Mesodermal cell (in vitro differentiated cells): ENCODE results near the gene ERP29. TPM values are rescaled to one million over a fixed set of nuclear protein-coding genes. Genes with fewer than 3 reads are reported as not detected.
A peak's percentile ranks its signal among the peaks of the same experiment; 100 is the strongest.

ENCODE experiments used
- H3K27ac ChIP-seq: 2 replicates; pipeline ENCODE4 v1.7.0; 2013; ENCODE audit warnings: mild to moderate bottlenecking, low read depth, low read length, moderate library complexity; ENCODE audit not compliant: severe bottlenecking
- H3K36me3 ChIP-seq: 2 replicates; pipeline ENCODE4 v1.7.1; 2013; ENCODE audit warnings: mild to moderate bottlenecking, low read length, moderate library complexity; ENCODE audit not compliant: control insufficient read depth, insufficient read depth
- H3K4me1 ChIP-seq: one replicate; pipeline ENCODE4 v1.7.1; 2013; ENCODE audit warnings: mild to moderate bottlenecking, low read length; ENCODE audit not compliant: insufficient read depth, control insufficient read depth, poor library complexity, severe bottlenecking
- H3K4me3 ChIP-seq: 2 replicates; pipeline ENCODE4 v1.7.0; 2013; ENCODE audit warnings: low read length, control low read depth, mild to moderate bottlenecking; ENCODE audit not compliant: insufficient read depth, poor library complexity, severe bottlenecking; ENCODE audit errors: extremely low read depth
- H3K9me3 ChIP-seq: 2 replicates; pipeline ENCODE4 v1.7.1; 2013; ENCODE audit warnings: mild to moderate bottlenecking, low read length, moderate library complexity; ENCODE audit not compliant: control insufficient read depth
- WGBS, 2 experiments: methylation state at CpG; one replicate each; pipeline ENCODE4 v1.1.5; 2013; ENCODE audit warnings: missing lambda C conversion rate in 2 of 2; ENCODE audit not compliant: insufficient coverage in 2 of 2; 5-methylcytosine and 5-hydroxymethylcytosine counted together
- polyA plus RNA-seq, 2 experiments: library from polyadenylated mRNA; stranded (reverse); fragments of 50-300 nt; gene quantifications; one replicate each; pipeline ENCODE4 v1.2.3, GENCODE V29; 2013

ERP29 gene
- 129 TPM for polyA plus RNA-seq (2013, experiment 1 of 2)
- 126 TPM for polyA plus RNA-seq (2013, experiment 2 of 2)

DNA sequence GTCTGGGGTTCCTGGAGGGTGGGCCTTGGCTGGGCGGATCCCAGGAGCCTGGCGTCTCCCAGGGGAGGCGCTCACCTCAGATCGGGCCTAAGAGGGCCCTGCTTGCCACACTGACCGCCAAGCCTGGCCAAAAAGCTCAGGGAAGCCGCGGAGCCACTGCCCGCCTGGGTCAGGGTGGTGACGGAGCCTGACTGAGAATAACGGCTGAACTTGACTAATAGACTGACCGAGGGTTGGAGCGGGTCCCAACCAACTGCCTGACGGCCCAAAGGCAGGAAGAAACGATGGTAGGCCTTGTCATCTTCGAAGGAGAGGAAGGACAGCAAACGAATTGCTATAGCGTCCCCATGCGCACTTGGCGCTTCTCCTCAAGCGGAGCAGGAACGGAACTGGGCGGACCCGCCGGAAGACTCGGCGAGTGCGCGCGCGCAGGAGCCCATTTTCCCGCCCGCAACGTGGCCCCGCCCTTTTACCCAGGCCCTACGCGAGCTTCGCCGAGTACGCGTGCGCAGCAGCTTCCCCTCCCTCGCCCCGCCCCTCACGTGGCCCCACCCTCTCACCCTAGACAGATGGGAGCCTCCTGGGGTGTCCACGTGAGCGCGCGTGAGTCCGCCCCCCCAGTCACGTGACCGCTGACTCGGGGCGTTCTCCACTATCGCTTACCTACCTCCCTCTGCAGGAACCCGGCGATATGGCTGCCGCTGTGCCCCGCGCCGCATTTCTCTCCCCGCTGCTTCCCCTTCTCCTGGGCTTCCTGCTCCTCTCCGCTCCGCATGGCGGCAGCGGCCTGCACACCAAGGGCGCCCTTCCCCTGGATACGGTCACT is at the start of gene ERP29, which contains the start of gene TMEM116:
Gene ERP29, plus strand, starts transcription at position 652 of the 826 bp plus-strand sequence. Its CDS starts 40 bp downstream, at position 692.
Gene TMEM116, minus strand, starts transcription at position 391 of the 826 bp plus-strand sequence. CDS start 7,895 bp downstream, outside the sequence.
- Histone ChIP-seq H3K27ac (peak within 1 kb of the TSS; percentile 94), H3K4me1 (peaks cover 2% of the 10 kb centered on the region), H3K9me3 (no peaks in the 10 kb centered on the region), H3K36me3 (peaks cover 38% of the 10 kb centered on the region), H3K4me3 (peak within 1 kb of the TSS; percentile 95)
- WGBS, 2 experiments, result 0% methylated on average over 63 to 64 of the region's 67 CpGs

DNA sequence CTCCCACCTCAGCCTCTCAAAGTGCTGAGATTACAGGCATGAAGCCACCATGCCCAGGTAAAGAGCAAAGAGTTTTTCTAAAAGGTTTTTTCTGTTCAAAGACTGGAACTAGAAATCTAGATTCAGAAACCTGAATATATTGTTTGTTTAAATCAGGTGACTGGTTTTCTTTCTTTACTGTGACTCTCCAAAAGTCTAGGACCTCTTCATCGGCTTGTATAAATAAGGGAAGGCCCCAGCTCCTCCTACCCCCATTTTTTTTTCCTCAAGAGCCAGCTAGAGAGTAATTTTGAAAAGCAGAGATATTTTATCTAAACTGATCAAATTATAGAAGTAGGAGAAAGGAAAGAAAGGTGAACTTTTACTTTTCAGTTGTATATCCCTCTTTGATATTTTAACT is 48.3 kb upstream of the ERP29 start:
- no CpG with 5 or more reads among the region's 1 CpG for WGBS, 2 experiments
- H3K9me3 ChIP-seq, result no peaks in the 10 kb centered on the region
- H3K36me3 ChIP-seq, result no peaks in the 10 kb centered on the region
- no peak overlapping the region for H3K4me3 ChIP-seq
- H3K4me1 ChIP-seq, result no peaks in the 10 kb centered on the region
- H3K27ac ChIP-seq, result no peak overlapping the region

GRCh38 chr12:111971800-111972199 is 41.4 kb upstream of the ERP29 start:
- H3K9me3 ChIP-seq, result peaks cover 4% of the 10 kb centered on the region
- H3K4me1 ChIP-seq, result peaks cover 6% of the 10 kb centered on the region
- no peak overlapping the region for H3K27ac ChIP-seq
- no peak overlapping the region for H3K4me3 ChIP-seq
- no peaks in the 10 kb centered on the region for H3K36me3 ChIP-seq

GRCh38 chr12:111975161-111975931 is 37.9 kb upstream of the ERP29 start:
- H3K9me3 ChIP-seq, result peaks cover 4% of the 10 kb centered on the region
- no peaks in the 10 kb centered on the region for H3K36me3 ChIP-seq
- no peak overlapping the region for H3K4me3 ChIP-seq
- peaks cover 6% of the 10 kb centered on the region for H3K4me1 ChIP-seq
- 82 to 100% methylated on average over 1 to 3 of the region's 5 CpGs for WGBS, 2 experiments
- H3K27ac ChIP-seq, result no peak overlapping the region

- WGBS, 2 experiments, result 71% methylated on average over 5 of the region's 6 CpGs; no CpG with 5 or more reads in 1 of the 2 experiments
- Histone ChIP-seq H3K4me1 (peaks cover 6% of the 10 kb centered on the region), H3K36me3 (no peaks in the 10 kb centered on the region)
These were observed 36.9 kb upstream of the ERP29 start for GRCh38 chr12:111976291-111976690.

DNA sequence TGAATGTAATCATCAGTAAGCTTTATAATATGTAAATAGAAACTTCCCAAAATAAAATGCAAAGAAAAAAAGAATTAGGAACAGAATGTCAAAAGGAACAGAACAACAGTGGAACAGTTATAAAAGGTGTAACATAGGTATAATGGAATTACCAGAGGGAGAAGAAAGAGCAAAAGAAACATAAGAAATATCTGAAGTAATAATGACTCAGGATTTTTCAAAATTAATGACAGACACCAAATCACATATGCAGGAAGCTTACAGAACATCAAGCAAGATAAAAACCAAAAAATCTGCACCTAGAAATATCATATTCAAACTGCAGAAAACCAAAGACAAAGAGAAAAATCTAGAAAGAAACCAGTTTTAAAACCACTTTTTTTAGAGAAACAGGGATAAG is 36.4 kb upstream of the ERP29 start:
- peaks cover under 1% of the 10 kb centered on the region for H3K9me3 ChIP-seq
- H3K27ac ChIP-seq, result no peak overlapping the region
- peaks cover 6% of the 10 kb centered on the region for H3K4me1 ChIP-seq
- no peak overlapping the region for H3K4me3 ChIP-seq
- H3K36me3 ChIP-seq, result no peaks in the 10 kb centered on the region

More at GRCh38 chr12:111976291-111976690, 36.9 kb upstream of the ERP29 start:
- H3K4me3 ChIP-seq, result no peak overlapping the region
- peaks cover 4% of the 10 kb centered on the region for H3K9me3 ChIP-seq
- no peak overlapping the region for H3K27ac ChIP-seq

- H3K27ac ChIP-seq, result no peak overlapping the region
- H3K9me3 ChIP-seq, result no peaks in the 10 kb centered on the region
- H3K4me3 ChIP-seq, result no peak overlapping the region
- H3K4me1 ChIP-seq, result peaks cover 9% of the 10 kb centered on the region
- H3K36me3 ChIP-seq, result no peaks in the 10 kb centered on the region
These were observed 34.7 kb upstream of the ERP29 start for GRCh38 chr12:111978545-111978944.

DNA sequence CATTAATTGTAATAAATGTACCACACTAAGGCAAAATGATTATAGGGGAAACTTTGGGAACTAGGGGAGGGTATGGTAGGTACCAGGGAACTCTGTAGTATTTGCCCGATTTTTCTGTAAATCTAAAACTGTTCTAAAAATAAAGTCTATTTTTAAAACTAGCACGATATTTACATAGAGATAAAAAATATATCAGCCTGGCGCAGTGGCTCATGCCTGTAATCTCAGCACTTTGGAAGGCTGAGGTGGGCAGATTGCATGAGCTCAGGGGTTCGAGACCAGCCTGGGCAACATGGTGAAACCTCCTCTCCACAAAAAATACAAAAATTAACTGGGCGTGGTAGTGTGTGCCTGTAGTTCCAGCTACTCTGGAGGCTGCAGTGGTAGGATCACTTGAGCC is 32.6 kb upstream of the ERP29 start:
- H3K9me3 ChIP-seq, result no peaks in the 10 kb centered on the region
- no peak overlapping the region for H3K4me3 ChIP-seq
- no peak overlapping the region for H3K27ac ChIP-seq
- WGBS, 2 experiments, result 60 to 92% methylated on average over 1 to 2 of the region's 5 CpGs
- peaks cover 4% of the 10 kb centered on the region for H3K4me1 ChIP-seq
- H3K36me3 ChIP-seq, result no peaks in the 10 kb centered on the region

GRCh38 chr12:111981987-111982386 is 31.2 kb upstream of the ERP29 start:
- H3K27ac ChIP-seq, result no peak overlapping the region
- no peaks in the 10 kb centered on the region for H3K9me3 ChIP-seq
- no peak overlapping the region for H3K4me3 ChIP-seq
- 100% methylated on average over 1 of the region's 2 CpGs; no CpG with 5 or more reads in 1 of the 2 experiments for WGBS, 2 experiments
- peaks cover 4% of the 10 kb centered on the region for H3K4me1 ChIP-seq
- no peaks in the 10 kb centered on the region for H3K36me3 ChIP-seq

GRCh38 chr12:111984820-111985219 is 28.4 kb upstream of the ERP29 start:
- Histone ChIP-seq H3K4me3 (no peak overlapping the region), H3K27ac (no peak overlapping the region), H3K36me3 (no peaks in the 10 kb centered on the region), H3K4me1 (peaks cover 4% of the 10 kb centered on the region), H3K9me3 (no peaks in the 10 kb centered on the region)
- WGBS, 2 experiments, result 75 to 100% methylated on average over 1 of the region's 2 CpGs

DNA sequence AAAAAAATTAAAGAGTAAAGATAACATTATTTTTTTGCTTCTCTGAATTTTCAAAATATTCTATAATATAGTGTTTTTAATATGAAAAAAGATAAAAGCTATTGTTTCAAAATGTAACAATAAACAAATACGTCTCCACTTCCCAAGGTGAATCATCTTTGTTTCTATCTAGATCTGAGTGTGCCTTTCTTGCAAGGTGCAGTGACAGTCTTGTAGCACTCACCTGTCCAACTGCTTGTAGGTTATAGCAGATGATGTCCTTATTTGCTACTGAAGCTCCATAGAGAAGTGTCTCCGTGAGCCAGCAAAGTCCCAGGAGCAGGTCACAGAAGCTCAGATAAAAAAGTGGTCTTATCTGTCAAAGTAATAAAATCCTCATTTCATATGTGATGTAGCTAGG is 21.7 kb upstream of the ERP29 start:
- Histone ChIP-seq H3K9me3 (no peaks in the 10 kb centered on the region), H3K36me3 (no peaks in the 10 kb centered on the region), H3K4me3 (no peak overlapping the region), H3K27ac (no peak overlapping the region), H3K4me1 (no peaks in the 10 kb centered on the region)
- 100% methylated on average over 1 of the region's 2 CpGs for WGBS, 2 experiments
